Astrocyte of the spinal cord (primary cell): Measurements from ENCODE around the gene SPTLC3.

Source experiments
- DNase-seq: peaks from one replicate; pipeline ENCODE4 v3.0.0; 2011; ENCODE audit warnings: low read depth, low spot score
- H3K4me3 ChIP-seq: 2 replicates; pipeline ENCODE4 v1.5.1; 2011; ENCODE audit warnings: low read depth, mild to moderate bottlenecking, low read length, moderate library complexity
- in situ Hi-C: cut with HindIII; loops from 2 replicates; pipeline ENCODE4 v1.10.0; 2017; ENCODE audit warnings: low sequenced_read_pairs
- TF ChIP-seq, protein P1 (sequence below): IDR thresholded peaks from 2 replicates; pipeline ENCODE4 v1.5.1; 2012; ENCODE audit warnings: low read depth, mild to moderate bottlenecking, low read length, inconsistent platforms

The SPTLC3 gene

GRCh38 chr20:13211956-13212618, 203.3 kb downstream of the SPTLC3 start:
- H3K4me3 ChIP-seq: no peak overlapping the region
- no peak for DNase-seq
- in situ Hi-C loops: no loop called here
- TF ChIP-seq, protein P1, sequence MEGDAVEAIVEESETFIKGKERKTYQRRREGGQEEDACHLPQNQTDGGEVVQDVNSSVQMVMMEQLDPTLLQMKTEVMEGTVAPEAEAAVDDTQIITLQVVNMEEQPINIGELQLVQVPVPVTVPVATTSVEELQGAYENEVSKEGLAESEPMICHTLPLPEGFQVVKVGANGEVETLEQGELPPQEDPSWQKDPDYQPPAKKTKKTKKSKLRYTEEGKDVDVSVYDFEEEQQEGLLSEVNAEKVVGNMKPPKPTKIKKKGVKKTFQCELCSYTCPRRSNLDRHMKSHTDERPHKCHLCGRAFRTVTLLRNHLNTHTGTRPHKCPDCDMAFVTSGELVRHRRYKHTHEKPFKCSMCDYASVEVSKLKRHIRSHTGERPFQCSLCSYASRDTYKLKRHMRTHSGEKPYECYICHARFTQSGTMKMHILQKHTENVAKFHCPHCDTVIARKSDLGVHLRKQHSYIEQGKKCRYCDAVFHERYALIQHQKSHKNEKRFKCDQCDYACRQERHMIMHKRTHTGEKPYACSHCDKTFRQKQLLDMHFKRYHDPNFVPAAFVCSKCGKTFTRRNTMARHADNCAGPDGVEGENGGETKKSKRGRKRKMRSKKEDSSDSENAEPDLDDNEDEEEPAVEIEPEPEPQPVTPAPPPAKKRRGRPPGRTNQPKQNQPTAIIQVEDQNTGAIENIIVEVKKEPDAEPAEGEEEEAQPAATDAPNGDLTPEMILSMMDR: no peak

- TF ChIP-seq, protein P1: no peak
- in situ Hi-C loops: no loop called here
- no peak overlapping the region for H3K4me3 ChIP-seq
- DNase-seq: no peak
Measured at GRCh38 chr20:13212750-13213149, 204.0 kb downstream of the SPTLC3 start.

DNA sequence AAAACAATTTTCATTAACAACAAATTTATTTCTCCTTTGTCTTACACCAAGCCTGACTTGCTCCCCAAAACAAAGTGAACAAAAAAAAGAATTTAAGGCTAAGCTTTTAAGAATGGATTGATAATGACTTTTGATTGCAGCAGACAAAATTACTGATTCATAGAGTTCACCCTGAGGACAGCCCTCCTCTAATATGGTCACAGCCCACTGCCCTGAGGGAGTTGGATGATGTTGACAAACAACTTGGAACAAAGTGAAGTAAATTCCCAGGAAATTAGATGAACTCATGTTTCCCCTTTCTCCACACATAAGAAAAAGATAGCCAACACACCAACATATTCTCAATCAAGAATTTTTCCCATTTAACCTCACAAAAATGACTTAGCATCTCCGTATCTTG, 204.6 kb downstream of the SPTLC3 start:
- DNase-seq: no peak
- in situ Hi-C loops: no loop called here
- TF ChIP-seq, protein P1: no peak
- no peak overlapping the region for H3K4me3 ChIP-seq

- in situ Hi-C loops: no loop called here
- no peak overlapping the region for H3K4me3 ChIP-seq
- no peak for DNase-seq
- TF ChIP-seq, protein P1: no peak
Measured at GRCh38 chr20:13216533-13216932, 207.8 kb downstream of the SPTLC3 start.
